H9 (cell line): ENCODE measurements around the gene PIANP. TPM values are rescaled to one million over a fixed set of nuclear protein-coding genes. Genes with fewer than 3 reads are reported as not detected.

Experiments
- DNase-seq: peaks from one replicate; pipeline ENCODE4 v3.0.0-alpha.2; 2017
- H2AFZ ChIP-seq: one replicate; pipeline ENCODE4 v1.6.1; 2013; ENCODE audit warnings: mild to moderate bottlenecking, low read length, control low read depth, moderate library complexity
- H2AK5ac ChIP-seq: 2 replicates; pipeline ENCODE4 v1.6.1; 2013; ENCODE audit warnings: low read length, control low read depth, mixed read lengths; ENCODE audit not compliant: insufficient read length
- H2BK120ac ChIP-seq: one replicate; pipeline ENCODE4 v1.6.1; 2013; ENCODE audit warnings: low read depth, mild to moderate bottlenecking, low read length, control low read depth, inconsistent platforms; ENCODE audit not compliant: poor library complexity, severe bottlenecking
- H2BK12ac ChIP-seq: 2 replicates; pipeline ENCODE4 v1.6.1; 2013; ENCODE audit warnings: low read length, control low read depth, mixed read lengths, low read depth; ENCODE audit not compliant: insufficient read length
- H2BK15ac ChIP-seq: 2 replicates; pipeline ENCODE4 v1.6.1; 2013; ENCODE audit warnings: low read depth, low read length, control low read depth
- H2BK20ac ChIP-seq: one replicate; pipeline ENCODE4 v1.6.1; 2013; ENCODE audit warnings: low read depth, mild to moderate bottlenecking, low read length, control low read depth, inconsistent platforms; ENCODE audit not compliant: poor library complexity, severe bottlenecking
- H2BK5ac ChIP-seq: 2 replicates; pipeline ENCODE4 v1.6.1; 2013; ENCODE audit warnings: low read length, control low read depth, mixed read lengths; ENCODE audit not compliant: insufficient read length
- H3K14ac ChIP-seq: 2 replicates; pipeline ENCODE4 v1.6.1; 2013; ENCODE audit warnings: low read length, control low read depth; ENCODE audit not compliant: insufficient read depth
- H3K18ac ChIP-seq: 2 replicates; pipeline ENCODE4 v1.6.1; 2013; ENCODE audit warnings: low read depth, mild to moderate bottlenecking, mixed read lengths, low read length, control low read depth; ENCODE audit not compliant: insufficient read length
- H3K23ac ChIP-seq: 2 replicates; pipeline ENCODE4 v1.6.1; 2013; ENCODE audit warnings: low read length, control low read depth, mixed read lengths, low read depth; ENCODE audit not compliant: insufficient read length
- H3K23me2 ChIP-seq: 2 replicates; pipeline ENCODE4 v1.6.1; 2013; ENCODE audit warnings: low read depth, mild to moderate bottlenecking, mixed read lengths, low read length, control low read depth; ENCODE audit not compliant: insufficient read length, poor library complexity, severe bottlenecking
- H3K27ac ChIP-seq: 2 replicates; pipeline ENCODE4 v1.5.1; 2013; ENCODE audit warnings: low read length, control low read depth, mixed read lengths, low read depth; ENCODE audit not compliant: insufficient read length
- H3K27me3 ChIP-seq: 2 replicates; pipeline ENCODE4 v1.6.1; 2013; ENCODE audit warnings: low read length, control low read depth, inconsistent platforms; ENCODE audit not compliant: insufficient read depth
- H3K4ac ChIP-seq: 2 replicates; pipeline ENCODE4 v1.6.1; 2013; ENCODE audit warnings: low read depth, mild to moderate bottlenecking, control low read depth, inconsistent platforms, low read length, moderate library complexity
- H3K4me1 ChIP-seq: 2 replicates; pipeline ENCODE4 v1.6.1; 2013; ENCODE audit warnings: low read length, control low read depth, inconsistent platforms; ENCODE audit not compliant: insufficient read depth
- H3K4me2 ChIP-seq: 2 replicates; pipeline ENCODE4 v1.6.1; 2013; ENCODE audit warnings: low read length, control low read depth, mixed read lengths; ENCODE audit not compliant: insufficient read length, insufficient read depth
- H3K56ac ChIP-seq: 2 replicates; pipeline ENCODE4 v1.6.1; 2013; ENCODE audit warnings: low read depth, mild to moderate bottlenecking, mixed read lengths, low read length, control low read depth; ENCODE audit not compliant: insufficient read length
- H3K79me1 ChIP-seq: 2 replicates; pipeline ENCODE4 v1.6.1; 2013; ENCODE audit warnings: low read depth, mild to moderate bottlenecking, moderate library complexity, low read length, control low read depth, inconsistent platforms; ENCODE audit not compliant: insufficient read depth, poor library complexity, severe bottlenecking
- H3K79me2 ChIP-seq: 2 replicates; pipeline ENCODE4 v1.6.1; 2013; ENCODE audit warnings: low read length, control low read depth, inconsistent platforms; ENCODE audit not compliant: insufficient read depth
- H3K9ac ChIP-seq: 2 replicates; pipeline ENCODE4 v1.6.1; 2013; ENCODE audit warnings: low read length, control low read depth, mixed read lengths; ENCODE audit not compliant: insufficient read length; ENCODE audit errors: extremely low read depth
- H3K9me3 ChIP-seq: one replicate; pipeline ENCODE4 v1.6.1; 2013; ENCODE audit warnings: low read depth, low read length, inconsistent platforms; ENCODE audit not compliant: control insufficient read depth
- H3T11ph ChIP-seq: one replicate; pipeline ENCODE4 v1.6.1; 2013; ENCODE audit warnings: mild to moderate bottlenecking, low read length, control low read depth, inconsistent platforms
- H4K20me1 ChIP-seq: one replicate; pipeline ENCODE4 v1.6.1; 2013; ENCODE audit not compliant: control insufficient read depth, insufficient read length, insufficient read depth
- H4K5ac ChIP-seq: 2 replicates; pipeline ENCODE4 v1.6.1; 2013; ENCODE audit warnings: low read depth, mild to moderate bottlenecking, mixed read lengths, low read length, control low read depth; ENCODE audit not compliant: insufficient read length
- H4K8ac ChIP-seq: replicated peaks from 2 replicates; pipeline ENCODE4 v1.6.1; 2013; ENCODE audit warnings: low read length, control low read depth, mixed read lengths, low read depth; ENCODE audit not compliant: insufficient read length
- H4K91ac ChIP-seq: 2 replicates; pipeline ENCODE4 v1.6.1; 2013; ENCODE audit warnings: low read depth, mild to moderate bottlenecking, moderate library complexity, mixed read lengths, low read length, control low read depth; ENCODE audit not compliant: insufficient read length
- H3K27ac Mint-ChIP-seq, 3 experiments: 2 replicates in 2 of 3; 3 replicates in 1 of 3; pipeline ENCODE4 v1.8.0; 2020 to 2021; ENCODE audit warnings: mixed read lengths in 3 of 3, mild to moderate bottlenecking in 1 of 3, moderate library complexity in 1 of 3
- H3K27me3 Mint-ChIP-seq: 2 replicates; pipeline ENCODE4 v1.8.0; 2021; ENCODE audit warnings: low read depth, mild to moderate bottlenecking, moderate library complexity, mixed read lengths
- H3K36me3 Mint-ChIP-seq, 3 experiments: 2 replicates in 2 of 3; 3 replicates in 1 of 3; pipeline ENCODE4 v1.8.0; 2020 to 2021; ENCODE audit warnings: low read depth in 3 of 3, mixed read lengths in 3 of 3; ENCODE audit not compliant: insufficient read depth in 1 of 3
- H3K4me1 Mint-ChIP-seq, 2 experiments: 2 replicates each; pipeline ENCODE4 v1.8.0; 2020; ENCODE audit warnings: mixed read lengths in 2 of 2
- H3K4me3 Mint-ChIP-seq, 2 experiments: 2 replicates in 1 of 2; 3 replicates in 1 of 2; pipeline ENCODE4 v1.8.0; 2020 to 2021; ENCODE audit warnings: mild to moderate bottlenecking in 2 of 2, mixed read lengths in 2 of 2, moderate library complexity in 1 of 2
- H3K9me3 Mint-ChIP-seq, 2 experiments: 2 replicates in 1 of 2; 3 replicates in 1 of 2; pipeline ENCODE4 v1.8.0; 2020; ENCODE audit warnings: mild to moderate bottlenecking in 2 of 2, mixed read lengths in 2 of 2, moderate library complexity in 1 of 2
- CTCF ChIP-seq: fragments of 200-600 bp; sonication (generic); conservative IDR thresholded peaks from 3 replicates; pipeline ENCODE4 v1.8.0; 2021; ENCODE audit warnings: antibody characterized with exemption, mild to moderate bottlenecking
- WGBS: extraction: QIAGEN DNeasy Blood & Tissue Kit; methylation state at CpG from one replicate; pipeline ENCODE4 v1.1.7; 2013; ENCODE audit warnings: missing lambda C conversion rate, low lambda C conversion rate, mixed read lengths; ENCODE audit not compliant: insufficient read length; ENCODE audit errors: extremely low coverage; 5-methylcytosine and 5-hydroxymethylcytosine counted together
- total RNA-seq: library from RNA; stranded (reverse); gene quantifications from 2 replicates; pipeline ENCODE4 v1.2.1, GENCODE V29; 2021

The PIANP gene
- total RNA-seq, 1 experiment from 2014 or later: 6.6 TPM

GRCh38 chr12:6697584-6698351, 2.8 kb downstream of the PIANP start:
- Histone ChIP-seq H2AK5ac (no peak overlapping the region), H4K20me1 (no peaks in the 10 kb centered on the region), H3K79me2 (no peaks in the 10 kb centered on the region), H2BK12ac (no peak overlapping the region), H3K18ac (no peak overlapping the region), H2BK5ac (no peak overlapping the region), H4K8ac (no peak overlapping the region), H3K4ac (no peak overlapping the region), H3K9me3 (no peaks in the 10 kb centered on the region), H3K23me2 (peaks cover 17% of the 10 kb centered on the region), H2BK20ac (no peak overlapping the region), H2BK120ac (no peak overlapping the region), H4K5ac (no peak overlapping the region), H3K4me2 (no peak overlapping the region), H2AFZ (no peak overlapping the region), H2BK15ac (no peak overlapping the region), H3K27me3 (peaks cover 3% of the 10 kb centered on the region; the same call in 1 of the 2 replicates), H3K56ac (no peak overlapping the region), H3T11ph (no peak overlapping the region), H3K27ac (no peak overlapping the region), H3K14ac (no peak overlapping the region), H3K9ac (no peak overlapping the region), H3K23ac (no peak overlapping the region), H3K79me1 (no peaks in the 10 kb centered on the region), H3K4me1 (peaks cover 3% of the 10 kb centered on the region), H4K91ac (no peak overlapping the region)
- peak overlapping the region in 1 of 3 experiments; percentile 39; a peak in 2 of 7 replicates for H3K27ac Mint-ChIP-seq
- peaks cover 21 to 22% of the 10 kb centered on the region in 2 experiments for H3K4me1 Mint-ChIP-seq
- H3K27me3 Mint-ChIP-seq: peaks cover 52% of the 10 kb centered on the region
- peaks cover 0 to 2% of the 10 kb centered on the region in 2 experiments; a peak in 2 of 5 replicates for H3K9me3 Mint-ChIP-seq
- TF ChIP-seq CTCF: peak; percentile 77
- peaks cover 3 to 18% (median 8%) of the 10 kb centered on the region in 3 experiments for H3K36me3 Mint-ChIP-seq
- WGBS: no CpG with 5 or more reads among the region's 17 CpGs
- peak overlapping the region in 1 of 2 experiments; percentile 53; a peak in 1 of 5 replicates for H3K4me3 Mint-ChIP-seq
- peak; percentile 84 for DNase-seq
